ENCODE data around the gene DOK6.

The DOK6 gene

GRCh38 chr18:69865776-69866175 is 465.1 kb downstream of the DOK6 start:
- no peak for DNase-seq (ENCODE audit: low read depth, low spot score)

- no peak for DNase-seq (ENCODE audit: low read depth, low spot score)
These were observed 465.5 kb downstream of the DOK6 start for GRCh38 chr18:69866212-69866611.

- DNase-seq (ENCODE audit: low read depth, low spot score): no peak
These were observed 470.0 kb downstream of the DOK6 start for GRCh38 chr18:69870736-69871135.

GRCh38 chr18:69871363-69871762 is 470.7 kb downstream of the DOK6 start:
- no peak for DNase-seq (ENCODE audit: low read depth, low spot score)

GRCh38 chr18:69872661-69873060 is 472.0 kb downstream of the DOK6 start:
- DNase-seq (ENCODE audit: low read depth, low spot score): no peak

- DNase-seq (ENCODE audit: low read depth, low spot score): no peak
These were observed 473.4 kb downstream of the DOK6 start for GRCh38 chr18:69874058-69874457.

GRCh38 chr18:69876490-69876889 is 475.8 kb downstream of the DOK6 start:
- DNase-seq (ENCODE audit: low read depth, low spot score): no peak

- no peak for DNase-seq (ENCODE audit: low read depth, low spot score)
These were observed 477.7 kb downstream of the DOK6 start for GRCh38 chr18:69878213-69878933.

- peak; percentile 28 for DNase-seq (ENCODE audit: low read depth, low spot score)
These were observed 478.4 kb downstream of the DOK6 start for GRCh38 chr18:69879051-69879450.

- no peak for DNase-seq (ENCODE audit: low read depth, low spot score)
These were observed 479.4 kb downstream of the DOK6 start for GRCh38 chr18:69880083-69880482.

- DNase-seq (ENCODE audit: low read depth, low spot score): no peak
These were observed 482.4 kb downstream of the DOK6 start for GRCh38 chr18:69882965-69883668.

GRCh38 chr18:69883781-69884180 is 483.1 kb downstream of the DOK6 start:
- no peak for DNase-seq (ENCODE audit: low read depth, low spot score)

- DNase-seq (ENCODE audit: low read depth, low spot score): no peak
These were observed 484.7 kb downstream of the DOK6 start for GRCh38 chr18:69885355-69885754.

- no peak for DNase-seq (ENCODE audit: low read depth, low spot score)
These were observed 485.3 kb downstream of the DOK6 start for GRCh38 chr18:69885841-69886531.

GRCh38 chr18:69887256-69887655 is 486.6 kb downstream of the DOK6 start:
- no peak for DNase-seq (ENCODE audit: low read depth, low spot score)

GRCh38 chr18:69889009-69889408 is 488.3 kb downstream of the DOK6 start:
- DNase-seq (ENCODE audit: low read depth, low spot score): no peak

GRCh38 chr18:69890558-69890957 is 489.9 kb downstream of the DOK6 start:
- DNase-seq (ENCODE audit: low read depth, low spot score): no peak

GRCh38 chr18:69894467-69894866 is 493.8 kb downstream of the DOK6 start:
- DNase-seq (ENCODE audit: low read depth, low spot score): no peak

GRCh38 chr18:69895066-69896047 is 494.7 kb downstream of the DOK6 start:
- DNase-seq (ENCODE audit: low read depth, low spot score): no peak

- DNase-seq (ENCODE audit: low read depth, low spot score): no peak
These were observed 496.9 kb downstream of the DOK6 start for GRCh38 chr18:69897397-69898108.

Data from iPS DF 19.7 (cell line).